Upper lobe of left lung (tissue), 4 donors: Measurements from ENCODE around the gene TTR.

Source experiments
- EP300 ChIP-seq, 4 donors: sonication (generic); formaldehyde crosslinking; IDR thresholded peaks; one replicate each; pipeline ENCODE4 v1.5.1; 2017; ENCODE audit warnings: antibody characterized with exemption in 4 of 4, control low read depth in 2 of 4
- POLR2A ChIP-seq, 4 donors: fragments of 450-650 bp; IDR thresholded peaks; one replicate each; pipeline ENCODE4 v1.5.1; 2016 to 2017; ENCODE audit warnings: antibody characterized with exemption in 4 of 4, mild to moderate bottlenecking in 2 of 4
- POLR2AphosphoS5 ChIP-seq, 2 donors: sonication (generic); formaldehyde crosslinking; IDR thresholded peaks; one replicate each; pipeline ENCODE4 v1.5.1; 2017; ENCODE audit warnings: antibody characterized with exemption in 2 of 2
- TF ChIP-seq, protein P1 (sequence below), 6 experiments: fragments of 450-650 bp in 4 of 6; fragments of 200-600 bp in 2 of 6; sonication (generic) in 2 of 6; IDR thresholded peaks; one replicate each; pipeline ENCODE4 v1.5.1; 2016 to 2019; ENCODE audit warnings: antibody characterized with exemption in 6 of 6

DNA sequence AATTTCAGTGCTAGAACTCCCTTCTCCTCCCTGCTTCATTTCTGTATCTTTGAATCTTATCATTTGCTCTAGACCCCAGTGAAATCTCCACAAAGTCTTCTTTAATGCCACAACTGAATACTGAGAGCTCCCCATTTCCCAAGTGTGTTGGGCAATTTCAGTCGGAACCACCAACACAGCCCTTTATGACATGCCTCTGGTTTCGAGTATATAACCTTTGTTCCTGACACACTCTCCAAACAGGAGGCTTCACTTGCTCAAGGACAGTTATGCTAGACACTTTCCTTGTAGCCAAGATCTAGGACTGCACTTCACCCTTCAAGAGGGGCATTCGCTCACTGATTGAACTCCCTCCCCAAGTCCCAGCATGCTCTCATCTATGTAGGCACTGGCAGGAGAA is 18.6 kb upstream of the TTR start:
- TF ChIP-seq, protein P1, sequence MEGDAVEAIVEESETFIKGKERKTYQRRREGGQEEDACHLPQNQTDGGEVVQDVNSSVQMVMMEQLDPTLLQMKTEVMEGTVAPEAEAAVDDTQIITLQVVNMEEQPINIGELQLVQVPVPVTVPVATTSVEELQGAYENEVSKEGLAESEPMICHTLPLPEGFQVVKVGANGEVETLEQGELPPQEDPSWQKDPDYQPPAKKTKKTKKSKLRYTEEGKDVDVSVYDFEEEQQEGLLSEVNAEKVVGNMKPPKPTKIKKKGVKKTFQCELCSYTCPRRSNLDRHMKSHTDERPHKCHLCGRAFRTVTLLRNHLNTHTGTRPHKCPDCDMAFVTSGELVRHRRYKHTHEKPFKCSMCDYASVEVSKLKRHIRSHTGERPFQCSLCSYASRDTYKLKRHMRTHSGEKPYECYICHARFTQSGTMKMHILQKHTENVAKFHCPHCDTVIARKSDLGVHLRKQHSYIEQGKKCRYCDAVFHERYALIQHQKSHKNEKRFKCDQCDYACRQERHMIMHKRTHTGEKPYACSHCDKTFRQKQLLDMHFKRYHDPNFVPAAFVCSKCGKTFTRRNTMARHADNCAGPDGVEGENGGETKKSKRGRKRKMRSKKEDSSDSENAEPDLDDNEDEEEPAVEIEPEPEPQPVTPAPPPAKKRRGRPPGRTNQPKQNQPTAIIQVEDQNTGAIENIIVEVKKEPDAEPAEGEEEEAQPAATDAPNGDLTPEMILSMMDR (IDR thresholded peaks at IDR 0.05) = no peak
- TF ChIP-seq POLR2A (IDR thresholded peaks at IDR 0.05) (no peak), POLR2AphosphoS5 (IDR thresholded peaks at IDR 0.05) (no peak), EP300 (IDR thresholded peaks at IDR 0.05) (no peak)
